GM19397 (cell line): ENCODE results near the gene FAM83F.
"Not testable (repeated sequence)": the region's sequence is repeated elsewhere in the genome, so short reads cannot be mapped to it uniquely, and the experiment has no call there.

Source experiments
- ATAC-seq: cut with Tn5 transposase; IDR thresholded peaks from one replicate; pipeline ENCODE4 v1.9.1; 2021; ENCODE audit warnings: mild to moderate bottlenecking, moderate library complexity; ENCODE audit not compliant: unreplicated experiment

The FAM83F gene

GRCh38 chr22:40009951-40010671 is 15.4 kb downstream of the FAM83F start:
- ATAC-seq = no peak

- ATAC-seq = no peak
These were observed 16.0 kb downstream of the FAM83F start for GRCh38 chr22:40010746-40011145.

- ATAC-seq = no peak
These were observed 20.0 kb downstream of the FAM83F start for GRCh38 chr22:40014667-40015248.

- ATAC-seq = no peak
These were observed 20.7 kb downstream of the FAM83F start for GRCh38 chr22:40015358-40015976.

GRCh38 chr22:40018051-40018450 is 23.3 kb downstream of the FAM83F start:
- ATAC-seq = no peak

- no peak for ATAC-seq
These were observed 24.3 kb downstream of the FAM83F start for GRCh38 chr22:40019100-40019499.

GRCh38 chr22:40020956-40021355 is 26.2 kb downstream of the FAM83F start:
- ATAC-seq = no peak

GRCh38 chr22:40021401-40022000 is 26.7 kb downstream of the FAM83F start:
- ATAC-seq = no peak

- no peak for ATAC-seq
These were observed 27.9 kb downstream of the FAM83F start for GRCh38 chr22:40022536-40023240.

GRCh38 chr22:40023341-40023841 is 28.6 kb downstream of the FAM83F start:
- ATAC-seq = no peak

GRCh38 chr22:40024201-40025061 is 29.7 kb downstream of the FAM83F start:
- ATAC-seq = no peak

- not testable (repeated sequence) for ATAC-seq
These were observed 30.3 kb downstream of the FAM83F start for GRCh38 chr22:40025062-40025379.

GRCh38 chr22:40025856-40026255 is 31.1 kb downstream of the FAM83F start:
- no peak for ATAC-seq

- no peak for ATAC-seq
These were observed 31.9 kb downstream of the FAM83F start for GRCh38 chr22:40026641-40027040.

- ATAC-seq = no peak
These were observed 32.7 kb downstream of the FAM83F start for GRCh38 chr22:40027191-40028097.

GRCh38 chr22:40028098-40028425 is 33.3 kb downstream of the FAM83F start:
- ATAC-seq = no peak

GRCh38 chr22:40029189-40029890 is 34.6 kb downstream of the FAM83F start:
- ATAC-seq = no peak

GRCh38 chr22:40030026-40030757 is 35.4 kb downstream of the FAM83F start:
- ATAC-seq = no peak
